H1 (cell line): Measurements from ENCODE around the gene MTMR1. TPM values are rescaled to one million over a fixed set of nuclear protein-coding genes. Genes with fewer than 3 reads are reported as not detected.

ENCODE experiments used
- CTCF ChIA-PET: fragments of 300-600 bp; sonication (Branson Sonifier 250); formaldehyde crosslinking; loops from one replicate; lab custom pipeline; 2021; ENCODE audit not compliant: partially characterized antibody; lab: Charles Lee
- POLR2A ChIA-PET: fragments of 300-600 bp; sonication (Branson Sonifier 250); formaldehyde crosslinking; loops from one replicate; lab custom pipeline; 2021; ENCODE audit warnings: inconsistent platforms; ENCODE audit not compliant: partially characterized antibody; lab: Charles Lee
- DNase-seq, 2 experiments: peaks; one replicate each; pipeline versions ENCODE4 v3.0.0 to v3.0.0-alpha.2; 2010 to 2022; ENCODE audit warnings: low spot score in 2 of 2, low read depth in 1 of 2, mixed read lengths in 1 of 2
- FAIRE-seq: peaks from 2 replicates; lab custom pipeline; 2011; peaks lifted over from hg19 to GRCh38; lab: Jason Lieb, UNC
- H2AFZ ChIP-seq: 2 replicates; pipeline ENCODE4 v1.8.1; 2012; ENCODE audit warnings: low read length, inconsistent platforms
- H2AK5ac ChIP-seq: 2 replicates; pipeline ENCODE4 v1.6.1; 2013; ENCODE audit warnings: low read depth, low read length
- H2BK120ac ChIP-seq: replicated peaks from 2 replicates; pipeline ENCODE3; 2013; ENCODE audit warnings: low read depth, low read length, inconsistent platforms
- H2BK12ac ChIP-seq: 2 replicates; pipeline ENCODE4 v1.6.1; 2013; ENCODE audit warnings: low read depth, low read length
- H2BK15ac ChIP-seq: 2 replicates; pipeline ENCODE4 v1.6.1; 2013; ENCODE audit warnings: low read length
- H2BK20ac ChIP-seq: 2 replicates; pipeline ENCODE4 v1.6.1; 2013; ENCODE audit warnings: low read length
- H2BK5ac ChIP-seq: 2 replicates; pipeline ENCODE4 v1.6.1; 2013; ENCODE audit warnings: low read depth, low read length
- H3K14ac ChIP-seq: 2 replicates; pipeline ENCODE4 v1.6.1; 2013; ENCODE audit warnings: inconsistent platforms; ENCODE audit not compliant: insufficient read length
- H3K18ac ChIP-seq: 2 replicates; pipeline ENCODE4 v1.6.1; 2013; ENCODE audit warnings: low read length; ENCODE audit errors: extremely low read depth
- H3K23ac ChIP-seq: 2 replicates; pipeline ENCODE4 v1.6.1; 2013; ENCODE audit warnings: inconsistent platforms; ENCODE audit not compliant: insufficient read length
- H3K23me2 ChIP-seq: 2 replicates; pipeline ENCODE4 v1.6.1; 2013; ENCODE audit warnings: low read depth, low read length
- H3K27ac ChIP-seq: 2 replicates; pipeline ENCODE4 v1.6.1; 2011; ENCODE audit warnings: low read depth, low read length, inconsistent platforms
- H3K27me3 ChIP-seq, 4 experiments: replicated peaks in 1 of 4; 1 replicate in 1 of 4; 2 replicates in 3 of 4; pipeline versions ENCODE4 v1.6.1 to v1.8.1; 2011 to 2013; ENCODE audit warnings: low read length in 3 of 4, mild to moderate bottlenecking in 3 of 4, inconsistent platforms in 2 of 4, mixed read lengths in 2 of 4, moderate library complexity in 1 of 4; ENCODE audit not compliant: control insufficient read depth in 3 of 4, insufficient read depth in 3 of 4; ENCODE audit errors: extremely low read depth in 1 of 4
- H3K36me3 ChIP-seq, 4 experiments: 2 replicates each; pipeline versions ENCODE4 v1.6.1 to v1.8.1; 2011 to 2013; ENCODE audit warnings: mild to moderate bottlenecking in 4 of 4, low read length in 3 of 4, moderate library complexity in 2 of 4, control low read depth in 1 of 4, inconsistent platforms in 1 of 4; ENCODE audit not compliant: insufficient read depth in 4 of 4, control insufficient read depth in 2 of 4
- H3K4ac ChIP-seq: replicated peaks from 2 replicates; pipeline ENCODE3; 2013; ENCODE audit warnings: low read length, low read depth, mixed read lengths, inconsistent platforms; ENCODE audit not compliant: insufficient read length
- H3K4me1 ChIP-seq, 4 experiments: replicated peaks in 1 of 4; 1 replicate in 1 of 4; 2 replicates in 3 of 4; pipeline versions ENCODE4 v1.6.1 to v1.8.1; 2011 to 2013; ENCODE audit warnings: low read length in 3 of 4, inconsistent platforms in 2 of 4, mixed read lengths in 1 of 4; ENCODE audit not compliant: insufficient read depth in 4 of 4, control insufficient read depth in 3 of 4
- H3K4me2 ChIP-seq, 2 experiments: 2 replicates each; pipeline versions ENCODE4 v1.6.1 to v1.8.1; 2011 to 2013; ENCODE audit warnings: low read depth in 2 of 2, low read length in 2 of 2, control low read depth in 1 of 2, inconsistent platforms in 1 of 2, mild to moderate bottlenecking in 1 of 2; ENCODE audit not compliant: insufficient read depth in 1 of 2
- H3K4me3 ChIP-seq, 4 experiments: fragments of 200-600, 300-600 bp in 1 of 4; sonication (generic), shearing (Covaris generic), sonication (Bioruptor Twin) in 1 of 4; 2 replicates each; pipeline versions ENCODE4 v1.5.1 to v1.8.1; 2011 to 2016; ENCODE audit warnings: low read length in 4 of 4, low read depth in 3 of 4, control low read depth in 2 of 4, inconsistent platforms in 2 of 4, mild to moderate bottlenecking in 2 of 4, mixed read lengths in 1 of 4, moderate library complexity in 1 of 4; ENCODE audit not compliant: insufficient read depth in 2 of 4; ENCODE audit errors: extremely low read depth in 1 of 4
- H3K56ac ChIP-seq: replicated peaks from 2 replicates; pipeline ENCODE3; 2013; ENCODE audit warnings: low read depth, mild to moderate bottlenecking, mixed read lengths, low read length, inconsistent platforms; ENCODE audit not compliant: insufficient read length
- H3K79me1 ChIP-seq: 2 replicates; pipeline ENCODE4 v1.6.1; 2013; ENCODE audit warnings: low read depth, low read length, control low read depth
- H3K79me2 ChIP-seq, 2 experiments: 2 replicates each; pipeline versions ENCODE4 v1.6.1 to v1.8.1; 2012 to 2013; ENCODE audit warnings: low read length in 2 of 2, mild to moderate bottlenecking in 2 of 2, inconsistent platforms in 1 of 2; ENCODE audit not compliant: insufficient read depth in 2 of 2, control insufficient read depth in 1 of 2
- H3K9ac ChIP-seq, 4 experiments: replicated peaks in 1 of 4; 1 replicate in 1 of 4; 2 replicates in 3 of 4; pipeline versions ENCODE4 v1.6.1 to v1.8.1; 2011 to 2013; ENCODE audit warnings: low read depth in 3 of 4, low read length in 3 of 4, control low read depth in 2 of 4, mild to moderate bottlenecking in 2 of 4, moderate library complexity in 2 of 4, inconsistent platforms in 1 of 4; ENCODE audit errors: extremely low read depth in 1 of 4
- H3K9me3 ChIP-seq, 2 experiments: 2 replicates each; pipeline versions ENCODE4 v1.6.1 to v1.8.1; 2012 to 2013; ENCODE audit warnings: mild to moderate bottlenecking in 2 of 2, moderate library complexity in 2 of 2, control low read depth in 1 of 2, inconsistent platforms in 1 of 2, low read depth in 1 of 2, low read length in 1 of 2, mixed read lengths in 1 of 2; ENCODE audit not compliant: insufficient read depth in 2 of 2
- H4K20me1 ChIP-seq, 2 experiments: replicated peaks in 1 of 2; 2 replicates each; pipeline versions ENCODE3 to v1.8.1; 2011 to 2013; ENCODE audit warnings: inconsistent platforms in 2 of 2, low read length in 2 of 2, mild to moderate bottlenecking in 1 of 2; ENCODE audit not compliant: insufficient read depth in 2 of 2, control insufficient read depth in 1 of 2
- H4K5ac ChIP-seq: 2 replicates; pipeline ENCODE4 v1.6.1; 2013; ENCODE audit warnings: low read length, low read depth, mixed read lengths, inconsistent platforms; ENCODE audit not compliant: insufficient read length
- H4K8ac ChIP-seq: 2 replicates; pipeline ENCODE4 v1.8.0; 2013; ENCODE audit warnings: mild to moderate bottlenecking, moderate library complexity, low read length, inconsistent platforms; ENCODE audit not compliant: insufficient read depth; ENCODE audit errors: extremely low read depth
- H4K91ac ChIP-seq: replicated peaks from 2 replicates; pipeline ENCODE3; 2013; ENCODE audit warnings: low read length, mixed read lengths, inconsistent platforms; ENCODE audit not compliant: insufficient read length
- CBX8 ChIP-seq: fragments of 300-800, 300-1000 bp; sonication (generic); IDR thresholded peaks from 2 replicates; pipeline ENCODE4 v1.7.1; 2016; ENCODE audit warnings: low read depth, low read length, borderline replicate concordance
- EP300 ChIP-seq, 2 experiments: IDR thresholded peaks; 1 replicate in 1 of 2; 2 replicates in 1 of 2; pipeline ENCODE4 v1.6.1; 2011 to 2012; ENCODE audit warnings: low read depth in 2 of 2, low read length in 2 of 2, mild to moderate bottlenecking in 2 of 2, borderline replicate concordance in 1 of 2, inconsistent platforms in 1 of 2, moderate library complexity in 1 of 2
- HDAC6 ChIP-seq: IDR thresholded peaks from one replicate; pipeline ENCODE4 v1.7.1; 2012; ENCODE audit warnings: low read depth, mild to moderate bottlenecking, inconsistent platforms, low read length, moderate library complexity
- JUN ChIP-seq: IDR thresholded peaks from 2 replicates; pipeline ENCODE4 v1.6.1; 2011; ENCODE audit warnings: low read depth, mild to moderate bottlenecking, improper control_type of control experiment, low read length
- KDM1A ChIP-seq: fragments of 200-600, 300-600 bp; sonication (generic); IDR thresholded peaks from 2 replicates; pipeline ENCODE4 v1.7.1; 2016; ENCODE audit warnings: mild to moderate bottlenecking, low read length, borderline replicate concordance
- NRF1 ChIP-seq: IDR thresholded peaks from 2 replicates; pipeline ENCODE4 v1.6.1; 2011; ENCODE audit warnings: mild to moderate bottlenecking, low read depth, low read length, improper control_type of control experiment
- POU5F1 ChIP-seq: IDR thresholded peaks from 2 replicates; pipeline ENCODE4 v1.6.1; 2011; ENCODE audit warnings: low read depth, mild to moderate bottlenecking, low read length, moderate library complexity
- TBP ChIP-seq: IDR thresholded peaks from 2 replicates; pipeline ENCODE4 v1.6.1; 2011; ENCODE audit warnings: low read depth, low read length, improper control_type of control experiment
- TCF12 ChIP-seq: IDR thresholded peaks from 2 replicates; pipeline ENCODE4 v1.6.1; 2011; ENCODE audit warnings: low read depth, mild to moderate bottlenecking, low read length
- ZNF274 ChIP-seq: IDR thresholded peaks from 2 replicates; pipeline ENCODE4 v1.7.0; 2012; ENCODE audit warnings: low read length, borderline replicate concordance; ENCODE audit errors: extremely low read depth
- WGBS, 2 experiments: shearing (Covaris generic) in 1 of 2; methylation state at CpG; one replicate each; pipeline versions ENCODE4 v1.1.6 to v1.1.7; 2013 to 2015; ENCODE audit warnings: low lambda C conversion rate in 2 of 2, mixed read lengths in 2 of 2, inconsistent platforms in 1 of 2, low coverage in 1 of 2, missing lambda C conversion rate in 1 of 2; ENCODE audit not compliant: insufficient replicate concordance in 2 of 2, insufficient coverage in 1 of 2, insufficient read length in 1 of 2; ENCODE audit errors: extremely low coverage in 1 of 2, missing lambda C conversion rate in 1 of 2; 5-methylcytosine and 5-hydroxymethylcytosine counted together
- polyA plus RNA-seq, 7 experiments: library from polyadenylated mRNA; depleted of rRNA in 3 of 7; stranded (reverse) in 5 of 7; unstranded in 2 of 7; fragments of >200 nt in 5 of 7; fragments of 200-250 nt in 2 of 7; gene quantifications; 1 replicate in 5 of 7; 2 replicates in 1 of 7; 4 replicates in 1 of 7; pipeline versions ENCODE4 v1.2.1 to v1.2.3, GENCODE V29; 2011 to 2013; ENCODE audit warnings: missing spikeins in 2 of 7, mixed read lengths in 2 of 7
- total RNA-seq: library from RNA; stranded (reverse); fragmentation: NEBNext Ultra II Directional; extraction: Animal tissue kit (Norgen Biotek cat#: 25700); gene quantifications from 2 replicates; pipeline ENCODE4 v1.2.1, GENCODE V29; 2021

Gene MTMR1
- total and polyA plus RNA-seq, 2 of the 8 experiments (the other 6 are each of a cell fraction or from before 2014, with no cell fraction given) = 15.1 to 23.8 TPM

DNA sequence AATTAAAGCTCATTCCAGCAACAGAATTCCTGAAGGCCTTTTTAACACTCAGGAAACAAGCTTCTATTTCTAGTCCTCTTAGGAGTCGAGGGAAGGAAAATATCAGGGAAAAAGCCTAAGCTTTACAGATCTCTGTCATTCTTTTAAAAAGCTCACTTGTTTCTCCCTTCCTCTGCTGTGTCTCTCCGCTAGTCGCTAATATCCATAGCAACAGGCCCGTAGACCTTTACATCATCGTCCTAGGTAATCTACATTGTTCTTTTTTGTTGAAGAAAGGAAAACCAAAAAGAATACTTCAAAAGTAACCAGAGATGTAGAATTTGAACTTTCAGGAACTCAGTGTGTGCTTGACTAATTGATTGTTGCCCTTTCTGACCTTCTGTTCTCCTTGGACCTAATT is 45.9 kb upstream of the MTMR1 start:
- H2BK120ac ChIP-seq = no peak overlapping the region
- H3K4me2 ChIP-seq = no peak overlapping the region
- no peaks in the 10 kb centered on the region for H3K23me2 ChIP-seq
- no peak overlapping the region for H4K5ac ChIP-seq
- ChIA-PET POLR2A (no interaction called here), CTCF (interaction anchor here (0.9 kb wide), 1 partner anchor 33 kb away, joined by 3 read pairs; no protein-coding TSS in a partner anchor)
- H3K4me1 ChIP-seq = no peaks in the 10 kb centered on the region
- DNase-seq (no peak), FAIRE-seq (no peak)
- H2BK12ac ChIP-seq = no peak overlapping the region
- H2BK20ac ChIP-seq = no peak overlapping the region
- no peak overlapping the region for H3K23ac ChIP-seq
- H3K79me2 ChIP-seq = no peaks in the 10 kb centered on the region
- H4K91ac ChIP-seq = no peak overlapping the region
- H3K27me3 ChIP-seq = no peaks in the 10 kb centered on the region
- no peak overlapping the region for H3K14ac ChIP-seq
- no peak overlapping the region for H2AK5ac ChIP-seq
- no peaks in the 10 kb centered on the region for H3K9me3 ChIP-seq
- H3K56ac ChIP-seq = no peak overlapping the region
- H3K4me3 ChIP-seq = no peak overlapping the region
- H2BK5ac ChIP-seq = no peak overlapping the region
- no peak overlapping the region for H3K18ac ChIP-seq
- H3K4ac ChIP-seq = no peak overlapping the region
- no peaks in the 10 kb centered on the region for H3K79me1 ChIP-seq
- no peaks in the 10 kb centered on the region; a peak in 2 of 8 replicates for H3K36me3 ChIP-seq
- H4K8ac ChIP-seq = no peak overlapping the region
- no peak overlapping the region for H2AFZ ChIP-seq
- 87% methylated on average over 5 of the region's 5 CpGs; no CpG with 5 or more reads in 1 of the 2 experiments for WGBS, 2 experiments
- H3K9ac ChIP-seq = no peak overlapping the region
- no peaks in the 10 kb centered on the region for H4K20me1 ChIP-seq
- no peak overlapping the region for H2BK15ac ChIP-seq
- no peak overlapping the region for H3K27ac ChIP-seq
- TF ChIP-seq KDM1A (no peak), ZNF274 (no peak), CBX8 (no peak), JUN (no peak), NRF1 (no peak), TBP (no peak), EP300 (IDR thresholded peaks at IDR 0.05; ENCODE audit: borderline replicate concordance in 1 of 2, low read depth in 2 of 2, low read length in 2 of 2) (no peak), HDAC6 (no peak), POU5F1 (no peak), TCF12 (no peak)
